ENCODE results near the gene ZNF681.

- no peak for TF ChIP-seq POLR2A (IDR thresholded peaks at IDR 0.05)
- TF ChIP-seq CTCF (IDR thresholded peaks at IDR 0.05) = no peak
Measured at GRCh38 chr19:23799321-23799720, 40.6 kb upstream of the ZNF681 start.

All from esophagus squamous epithelium (tissue), 4 donors.